Lower lobe of right lung (tissue), 2 donors: ENCODE measurements around the gene SAA1. TPM values are rescaled to one million over a fixed set of nuclear protein-coding genes. Genes with fewer than 3 reads are reported as not detected.
A peak's percentile ranks its signal among the peaks of the same experiment; 100 is the strongest.

Source experiments
- ATAC-seq, 2 donors: fragments of 200-7000 bp; cut with Tn5 transposase; one replicate each; pipeline ENCODE4 v1.9.1; 2020 to 2022; ENCODE audit warnings: mild to moderate bottlenecking in 2 of 2, moderate library complexity in 2 of 2
- DNase-seq: peaks from one replicate; pipeline ENCODE4 v3.0.0-alpha.2; 2020
- H3K27ac ChIP-seq: fragments of 200-600 bp; one replicate; pipeline ENCODE4 v1.8.0; 2022
- H3K27me3 ChIP-seq: fragments of 200-600 bp; one replicate; pipeline ENCODE4 v1.8.0; 2022; ENCODE audit warnings: low read depth
- H3K36me3 ChIP-seq: fragments of 200-600 bp; one replicate; pipeline ENCODE4 v1.8.0; 2022; ENCODE audit warnings: mild to moderate bottlenecking
- H3K4me1 ChIP-seq: fragments of 200-600 bp; one replicate; pipeline ENCODE4 v1.8.0; 2022
- H3K4me3 ChIP-seq: fragments of 200-600 bp; one replicate; pipeline ENCODE4 v1.8.0; 2022; ENCODE audit warnings: mild to moderate bottlenecking
- H3K9me3 ChIP-seq: fragments of 200-600 bp; one replicate; pipeline ENCODE4 v1.8.0; 2022
- intact Hi-C: fragments of 100-400 bp; cut with DNase I; formaldehyde crosslinking; loops from one replicate; pipeline ENCODE4 v1.11.0; 2022
- total RNA-seq: library from RNA; stranded (reverse); fragmentation: NEBNext Ultra II Directional; extraction: Animal tissue kit (Norgen Biotek cat#: 25700); gene quantifications from one replicate; pipeline ENCODE4 v1.2.1, GENCODE V29; 2021
- TF ChIP-seq, protein P1 (sequence below): fragments of 200-600 bp; IDR thresholded peaks from one replicate; pipeline ENCODE4 v1.8.0; 2022; ENCODE audit warnings: antibody characterized with exemption, mild to moderate bottlenecking
- donor health status: DM: no; HTN: yes; CAD: no; lungs with severe emphysema.

SAA1 gene
- total RNA-seq, 1 donor from 2014 or later = 36.7 TPM

GRCh38 chr11:18277565-18278271 lies 11.7 kb downstream of the SAA1 start:
- TF ChIP-seq, protein P1, sequence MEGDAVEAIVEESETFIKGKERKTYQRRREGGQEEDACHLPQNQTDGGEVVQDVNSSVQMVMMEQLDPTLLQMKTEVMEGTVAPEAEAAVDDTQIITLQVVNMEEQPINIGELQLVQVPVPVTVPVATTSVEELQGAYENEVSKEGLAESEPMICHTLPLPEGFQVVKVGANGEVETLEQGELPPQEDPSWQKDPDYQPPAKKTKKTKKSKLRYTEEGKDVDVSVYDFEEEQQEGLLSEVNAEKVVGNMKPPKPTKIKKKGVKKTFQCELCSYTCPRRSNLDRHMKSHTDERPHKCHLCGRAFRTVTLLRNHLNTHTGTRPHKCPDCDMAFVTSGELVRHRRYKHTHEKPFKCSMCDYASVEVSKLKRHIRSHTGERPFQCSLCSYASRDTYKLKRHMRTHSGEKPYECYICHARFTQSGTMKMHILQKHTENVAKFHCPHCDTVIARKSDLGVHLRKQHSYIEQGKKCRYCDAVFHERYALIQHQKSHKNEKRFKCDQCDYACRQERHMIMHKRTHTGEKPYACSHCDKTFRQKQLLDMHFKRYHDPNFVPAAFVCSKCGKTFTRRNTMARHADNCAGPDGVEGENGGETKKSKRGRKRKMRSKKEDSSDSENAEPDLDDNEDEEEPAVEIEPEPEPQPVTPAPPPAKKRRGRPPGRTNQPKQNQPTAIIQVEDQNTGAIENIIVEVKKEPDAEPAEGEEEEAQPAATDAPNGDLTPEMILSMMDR = no peak
- Histone ChIP-seq H3K27ac (peak overlapping the region; percentile 41), H3K27me3 (no peaks in the 10 kb centered on the region), H3K4me1 (peaks cover 6% of the 10 kb centered on the region), H3K36me3 (peaks cover 49% of the 10 kb centered on the region), H3K9me3 (no peaks in the 10 kb centered on the region), H3K4me3 (no peak overlapping the region)
- DNase-seq = no peak
- ATAC-seq = peak; percentile 74 to 86
- intact Hi-C loops = no loop called here

DNA sequence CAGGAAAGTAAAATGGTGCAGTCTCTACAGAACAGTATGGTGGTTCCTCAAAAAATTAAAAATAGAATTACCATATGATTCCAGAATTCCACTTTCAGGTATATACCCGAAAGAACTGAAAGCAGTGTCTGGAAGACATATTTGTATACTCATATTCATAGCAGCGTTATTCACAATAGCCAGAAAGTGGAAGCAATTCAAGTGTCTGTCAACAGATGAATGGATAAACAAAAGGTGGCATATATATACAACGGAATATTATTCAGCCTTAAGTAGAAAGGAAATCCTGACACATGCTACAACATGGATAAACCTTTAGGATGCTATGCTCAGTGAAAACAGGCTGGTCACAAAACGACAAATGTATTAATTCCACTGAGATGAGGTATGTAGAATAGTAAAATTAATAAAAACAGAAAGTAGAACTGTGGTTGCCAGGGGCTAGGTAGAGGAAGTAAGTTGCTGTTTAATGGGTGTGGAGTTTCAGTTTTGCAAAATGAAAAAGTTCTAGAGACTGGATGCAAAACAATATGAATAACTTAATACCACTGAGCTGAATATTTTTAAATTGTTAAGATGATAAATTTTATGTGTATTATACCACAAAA lies 14.5 kb downstream of the SAA1 start:
- TF ChIP-seq, protein P1 = no peak
- ATAC-seq (peak in 1 of 2 donors; percentile 32), DNase-seq (no peak)
- no peak overlapping the region for H3K4me3 ChIP-seq
- H3K27ac ChIP-seq = no peak overlapping the region
- H3K27me3 ChIP-seq = no peaks in the 10 kb centered on the region
- peaks cover 6% of the 10 kb centered on the region for H3K4me1 ChIP-seq
- H3K36me3 ChIP-seq = peaks cover 73% of the 10 kb centered on the region
- H3K9me3 ChIP-seq = no peaks in the 10 kb centered on the region
- intact Hi-C loops = no loop called here

DNA sequence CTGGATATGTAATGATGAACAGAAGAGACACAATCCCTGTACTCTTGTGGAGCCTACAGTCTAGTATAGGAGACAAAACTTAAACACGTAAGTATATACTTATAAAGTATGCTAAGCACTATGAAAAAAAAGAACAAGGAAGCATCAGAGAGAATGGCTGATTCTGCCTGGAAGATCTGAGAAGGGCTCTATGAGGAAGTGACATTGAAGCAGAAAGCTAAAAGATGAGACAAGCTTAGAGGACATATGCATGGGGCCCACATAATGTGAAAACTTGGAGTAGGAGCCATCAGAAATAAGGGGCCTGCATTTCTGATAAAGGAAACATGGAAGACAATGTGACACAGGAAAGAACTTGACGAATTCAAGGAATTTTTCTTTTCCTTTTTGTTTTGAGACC lies 16.6 kb downstream of the SAA1 start:
- Histone ChIP-seq H3K4me3 (no peak overlapping the region), H3K27ac (no peak overlapping the region), H3K36me3 (peaks cover 90% of the 10 kb centered on the region), H3K27me3 (no peaks in the 10 kb centered on the region), H3K9me3 (no peaks in the 10 kb centered on the region), H3K4me1 (peaks cover 6% of the 10 kb centered on the region)
- intact Hi-C loops = no loop called here
- no peak for ATAC-seq
- no peak for DNase-seq
- TF ChIP-seq, protein P1 = no peak

DNA sequence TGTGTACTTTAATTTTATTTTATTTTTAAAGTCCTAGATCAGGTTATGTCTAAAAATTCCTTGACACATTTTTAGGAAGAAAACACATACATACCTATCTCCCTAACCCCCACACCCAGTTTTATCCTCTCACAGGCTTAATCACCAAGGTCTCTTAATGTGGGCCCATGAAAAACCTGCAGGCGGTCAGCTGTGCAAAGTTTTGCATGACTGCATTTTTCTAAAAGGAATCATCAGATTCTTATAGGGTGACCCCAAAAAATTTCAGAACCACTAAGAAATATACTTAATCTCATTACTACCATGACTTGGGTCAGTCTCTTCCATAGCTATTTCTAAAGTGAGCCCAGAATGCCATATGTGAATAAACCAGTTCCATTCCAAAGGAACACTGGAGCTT lies 19.8 kb downstream of the SAA1 start:
- ATAC-seq (no peak), DNase-seq (no peak)
- TF ChIP-seq, protein P1 = no peak
- no peaks in the 10 kb centered on the region for H3K27me3 ChIP-seq
- H3K36me3 ChIP-seq = peaks cover 93% of the 10 kb centered on the region
- H3K4me3 ChIP-seq = no peak overlapping the region
- H3K9me3 ChIP-seq = no peaks in the 10 kb centered on the region
- intact Hi-C loops = no loop called here
- no peaks in the 10 kb centered on the region for H3K4me1 ChIP-seq
- no peak overlapping the region for H3K27ac ChIP-seq

- Histone ChIP-seq H3K27me3 (no peaks in the 10 kb centered on the region), H3K27ac (no peak overlapping the region), H3K36me3 (peaks cover 97% of the 10 kb centered on the region), H3K4me3 (no peak overlapping the region), H3K9me3 (no peaks in the 10 kb centered on the region), H3K4me1 (no peaks in the 10 kb centered on the region)
- intact Hi-C loops = no loop called here
- ATAC-seq (no peak), DNase-seq (no peak)
- TF ChIP-seq, protein P1 = no peak
Observed at GRCh38 chr11:18288911-18289310, 22.8 kb downstream of the SAA1 start.
